Activated T-cell treated with anti-CD3 and anti-CD28 coated beads, Interleukin-2, amount 50 U/mL, for 24 hours (primary cell): ENCODE results near the gene MRPS18A.
"Not testable (repeated sequence)": the region's sequence is repeated elsewhere in the genome, so short reads cannot be mapped to it uniquely, and the experiment has no call there.

ENCODE experiments used
- DNase-seq: peaks from one replicate; pipeline ENCODE4 v3.0.0-alpha.2; 2020
- H3K27ac Mint-ChIP-seq: 2 replicates; pipeline ENCODE4 v1.8.0; 2020; ENCODE audit warnings: mild to moderate bottlenecking, mixed read lengths
- H3K27me3 Mint-ChIP-seq: 2 replicates; pipeline ENCODE4 v1.8.0; 2020; ENCODE audit warnings: mixed read lengths
- H3K36me3 Mint-ChIP-seq: 2 replicates; pipeline ENCODE4 v1.8.0; 2020; ENCODE audit warnings: low read depth, mixed read lengths
- H3K4me1 Mint-ChIP-seq: 2 replicates; pipeline ENCODE4 v1.8.0; 2020; ENCODE audit warnings: low read depth, mixed read lengths
- H3K4me3 Mint-ChIP-seq: 2 replicates; pipeline ENCODE4 v1.8.0; 2020; ENCODE audit warnings: mild to moderate bottlenecking, moderate library complexity, mixed read lengths
- H3K9me3 Mint-ChIP-seq: 2 replicates; pipeline ENCODE4 v1.8.0; 2020; ENCODE audit warnings: mixed read lengths

Gene MRPS18A

DNA sequence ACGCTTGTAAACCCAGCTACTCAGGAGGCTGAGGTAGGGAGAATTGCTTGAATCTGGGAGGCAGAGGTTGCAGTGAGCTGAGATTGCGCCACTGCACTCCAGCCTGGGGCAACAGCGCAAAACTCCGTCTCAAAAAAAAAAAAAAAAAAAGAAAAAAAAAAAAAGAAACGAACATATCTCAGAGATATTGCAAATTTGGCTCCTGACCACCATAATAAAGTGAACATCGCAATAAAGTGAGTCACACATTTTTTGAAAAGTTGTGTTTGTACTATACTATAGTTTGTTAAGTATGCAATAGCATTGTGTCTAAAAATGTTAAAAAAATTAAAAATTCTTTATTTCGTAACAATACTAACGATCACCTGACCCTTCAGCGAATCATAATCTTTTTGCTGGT is 29.4 kb downstream of the MRPS18A start:
- H3K27ac Mint-ChIP-seq = no peak overlapping the region
- no peaks in the 10 kb centered on the region for H3K9me3 Mint-ChIP-seq
- no peaks in the 10 kb centered on the region for H3K27me3 Mint-ChIP-seq
- no peak for DNase-seq
- H3K4me3 Mint-ChIP-seq = no peak overlapping the region
- H3K36me3 Mint-ChIP-seq = no peaks in the 10 kb centered on the region
- peaks cover 2% of the 10 kb centered on the region for H3K4me1 Mint-ChIP-seq

GRCh38 chr6:43657221-43657802 is 30.3 kb downstream of the MRPS18A start:
- Mint-ChIP-seq H3K4me1 (no peaks in the 10 kb centered on the region), H3K36me3 (no peaks in the 10 kb centered on the region), H3K9me3 (no peaks in the 10 kb centered on the region), H3K4me3 (no peak overlapping the region), H3K27ac (no peak overlapping the region), H3K27me3 (no peaks in the 10 kb centered on the region)
- no peak for DNase-seq

GRCh38 chr6:43652822-43653221 is 34.8 kb downstream of the MRPS18A start:
- H3K9me3 Mint-ChIP-seq, H3K36me3 Mint-ChIP-seq, H3K27ac Mint-ChIP-seq, H3K27me3 Mint-ChIP-seq, H3K4me3 Mint-ChIP-seq, DNase-seq, H3K4me1 Mint-ChIP-seq: not testable (repeated sequence)

GRCh38 chr6:43648248-43648647 is 39.3 kb downstream of the MRPS18A start:
- H3K4me3 Mint-ChIP-seq = no peak overlapping the region

DNA sequence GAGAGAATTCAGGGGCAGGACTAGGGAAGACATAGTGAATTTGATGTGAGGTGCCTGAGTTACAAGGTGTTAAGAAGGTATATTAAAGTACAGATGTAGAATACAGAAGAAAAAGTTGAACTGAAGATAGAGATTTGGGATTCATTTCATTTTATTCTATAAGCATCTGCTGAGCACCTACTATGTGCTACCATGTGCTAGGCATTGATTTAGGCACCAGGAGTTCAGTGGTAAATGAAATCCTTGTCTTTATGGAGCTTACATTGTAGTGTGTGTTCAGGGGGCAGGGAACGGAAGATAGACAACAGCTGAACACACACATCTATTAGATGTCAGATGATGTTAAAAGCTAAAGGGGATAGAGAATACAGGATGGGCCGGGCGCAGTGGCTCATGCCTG is 40.0 kb downstream of the MRPS18A start:
- Mint-ChIP-seq H3K27ac (no peak overlapping the region), H3K9me3 (no peaks in the 10 kb centered on the region), H3K4me1 (peaks cover 15% of the 10 kb centered on the region), H3K36me3 (peaks cover 2% of the 10 kb centered on the region), H3K27me3 (no peaks in the 10 kb centered on the region), H3K4me3 (no peak overlapping the region)
- no peak for DNase-seq

More at GRCh38 chr6:43648248-43648647, 39.3 kb downstream of the MRPS18A start:
- DNase-seq = no peak
- peaks cover 15% of the 10 kb centered on the region for H3K4me1 Mint-ChIP-seq
- H3K27me3 Mint-ChIP-seq = no peaks in the 10 kb centered on the region
- H3K36me3 Mint-ChIP-seq = no peaks in the 10 kb centered on the region
- H3K9me3 Mint-ChIP-seq = no peaks in the 10 kb centered on the region
- H3K27ac Mint-ChIP-seq = no peak overlapping the region

DNA sequence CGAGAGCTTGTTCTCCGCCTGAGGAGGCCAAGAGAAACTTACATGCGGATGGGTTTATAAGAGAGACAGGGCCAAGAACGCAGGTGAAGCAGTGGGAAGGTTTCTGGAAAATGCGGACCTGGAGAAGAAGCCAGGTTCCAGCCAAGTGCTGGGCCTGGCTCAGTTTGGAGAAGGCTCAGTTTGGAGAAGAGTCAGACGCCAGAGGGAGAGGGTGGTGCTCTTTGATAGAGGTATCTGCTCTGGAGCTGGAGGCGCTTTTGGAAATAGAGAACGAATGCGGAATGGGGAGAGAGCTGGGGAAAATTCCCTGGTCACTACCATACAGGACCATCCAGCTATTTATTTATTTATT is 42.0 kb downstream of the MRPS18A start:
- Mint-ChIP-seq H3K4me3 (peak overlapping the region; percentile 67), H3K9me3 (no peaks in the 10 kb centered on the region), H3K4me1 (peaks cover 19% of the 10 kb centered on the region), H3K27ac (peak overlapping the region; percentile 67), H3K27me3 (no peaks in the 10 kb centered on the region), H3K36me3 (peaks cover 16% of the 10 kb centered on the region)
- no peak for DNase-seq

DNA sequence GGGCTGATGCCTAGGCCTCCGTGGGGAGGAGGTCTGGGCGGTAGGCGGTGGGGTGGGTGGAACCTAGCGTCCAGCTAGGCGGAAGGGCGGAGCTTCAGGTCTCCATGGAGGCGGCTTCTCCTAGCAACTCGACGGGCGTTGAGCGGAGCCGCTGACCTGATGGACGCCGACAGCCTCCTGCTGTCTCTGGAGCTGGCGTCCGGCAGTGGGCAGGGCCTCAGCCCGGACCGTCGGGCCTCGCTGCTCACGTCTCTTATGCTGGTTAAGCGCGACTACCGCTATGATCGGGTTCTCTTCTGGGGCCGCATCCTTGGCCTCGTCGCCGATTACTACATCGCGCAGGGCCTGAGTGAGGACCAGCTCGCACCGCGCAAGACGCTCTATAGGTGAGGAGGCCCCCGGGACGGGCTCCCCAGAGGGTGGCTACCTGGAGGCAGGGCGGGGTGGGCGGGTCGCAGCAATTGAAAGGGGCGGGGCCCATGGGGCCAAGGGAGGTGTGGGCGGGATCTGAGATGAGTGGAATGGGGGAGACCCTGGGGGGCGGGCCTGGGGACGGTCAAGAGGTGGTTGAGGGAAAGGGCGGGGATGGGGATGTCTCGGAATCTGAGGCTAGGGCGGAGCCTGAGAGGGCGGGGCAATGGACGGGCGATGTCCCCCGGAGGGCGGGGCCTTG is 42.5 kb downstream of the MRPS18A start, which contains the start of gene RSPH9:
Gene RSPH9 (plus strand): TSS at position 97 of the 673 bp plus-strand sequence. CDS start 63 bp downstream, at position 160.
- Mint-ChIP-seq H3K4me1 (peaks cover 25% of the 10 kb centered on the region), H3K4me3 (peak within 1 kb of the TSS; percentile 67), H3K36me3 (peaks cover 22% of the 10 kb centered on the region), H3K27ac (peak within 1 kb of the TSS; percentile 67), H3K9me3 (no peaks in the 10 kb centered on the region), H3K27me3 (no peaks in the 10 kb centered on the region)
- DNase-seq = peak; percentile 77

DNA sequence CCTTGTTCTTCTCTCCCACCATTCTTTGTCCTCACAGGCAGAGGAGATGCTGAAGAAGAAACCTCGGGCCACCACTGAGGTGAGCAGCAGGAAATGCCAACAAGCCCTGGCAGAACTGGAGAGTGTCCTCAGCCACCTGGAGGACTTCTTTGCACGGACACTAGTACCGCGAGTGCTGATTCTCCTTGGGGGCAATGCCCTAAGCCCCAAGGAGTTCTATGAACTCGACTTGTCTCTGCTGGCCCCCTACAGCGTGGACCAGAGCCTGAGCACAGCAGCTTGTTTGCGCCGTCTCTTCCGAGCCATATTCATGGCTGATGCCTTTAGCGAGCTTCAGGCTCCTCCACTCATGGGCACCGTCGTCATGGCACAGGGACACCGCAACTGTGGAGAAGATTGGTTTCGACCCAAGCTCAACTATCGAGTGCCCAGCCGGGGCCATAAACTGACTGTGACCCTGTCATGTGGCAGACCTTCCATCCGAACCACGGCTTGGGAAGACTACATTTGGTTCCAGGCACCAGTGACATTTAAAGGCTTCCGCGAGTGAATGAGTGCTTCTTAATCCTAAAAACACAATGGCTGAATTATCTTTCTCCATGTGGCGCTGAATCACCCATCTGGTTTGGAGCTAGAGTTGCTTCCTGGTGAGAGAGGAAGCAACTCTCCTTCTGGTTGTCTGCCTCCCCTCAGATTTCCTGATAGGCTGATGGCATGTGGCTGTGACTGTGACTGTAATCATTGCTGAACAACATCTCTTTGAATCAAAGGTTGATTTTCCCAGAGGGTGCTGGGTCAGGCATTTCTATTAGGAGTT is 47.4 kb downstream of the MRPS18A start:
- Mint-ChIP-seq H3K27me3 (no peaks in the 10 kb centered on the region), H3K9me3 (no peaks in the 10 kb centered on the region), H3K27ac (peak overlapping the region; percentile 50), H3K4me3 (no peak overlapping the region), H3K36me3 (peaks cover 62% of the 10 kb centered on the region), H3K4me1 (peaks cover 55% of the 10 kb centered on the region)
- DNase-seq = no peak

DNA sequence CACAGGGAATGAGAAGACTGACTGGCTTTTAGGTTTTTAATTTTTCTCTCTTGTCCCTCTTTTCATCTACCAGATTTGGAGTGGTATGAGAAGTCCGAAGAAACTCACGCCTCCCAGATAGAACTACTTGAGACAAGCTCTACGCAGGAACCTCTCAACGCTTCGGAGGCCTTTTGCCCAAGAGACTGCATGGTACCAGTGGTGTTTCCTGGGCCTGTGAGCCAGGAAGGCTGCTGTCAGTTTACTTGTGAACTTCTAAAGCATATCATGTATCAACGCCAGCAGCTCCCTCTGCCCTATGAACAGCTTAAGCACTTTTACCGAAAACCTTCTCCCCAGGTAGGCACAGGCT is 51.3 kb downstream of the MRPS18A start:
- peak; percentile 36 for DNase-seq
- Mint-ChIP-seq H3K27me3 (no peaks in the 10 kb centered on the region), H3K36me3 (peaks cover 52% of the 10 kb centered on the region), H3K9me3 (no peaks in the 10 kb centered on the region), H3K4me1 (peaks cover 48% of the 10 kb centered on the region), H3K27ac (peak overlapping the region; percentile 94), H3K4me3 (peak overlapping the region; percentile 93)

GRCh38 chr6:43635387-43636307 is 51.9 kb downstream of the MRPS18A start, which contains the start of gene MAD2L1BP:
TSS of gene MAD2L1BP (plus strand) at chr6:43635840. CDS start at chr6:43635876, 36 bp downstream.
- Mint-ChIP-seq H3K27ac (peak within 1 kb of the TSS; percentile 94), H3K27me3 (no peaks in the 10 kb centered on the region), H3K36me3 (peaks cover 46% of the 10 kb centered on the region), H3K4me3 (peak within 1 kb of the TSS; percentile 93), H3K4me1 (peaks cover 48% of the 10 kb centered on the region), H3K9me3 (no peaks in the 10 kb centered on the region)
- DNase-seq = peak; percentile 91

DNA sequence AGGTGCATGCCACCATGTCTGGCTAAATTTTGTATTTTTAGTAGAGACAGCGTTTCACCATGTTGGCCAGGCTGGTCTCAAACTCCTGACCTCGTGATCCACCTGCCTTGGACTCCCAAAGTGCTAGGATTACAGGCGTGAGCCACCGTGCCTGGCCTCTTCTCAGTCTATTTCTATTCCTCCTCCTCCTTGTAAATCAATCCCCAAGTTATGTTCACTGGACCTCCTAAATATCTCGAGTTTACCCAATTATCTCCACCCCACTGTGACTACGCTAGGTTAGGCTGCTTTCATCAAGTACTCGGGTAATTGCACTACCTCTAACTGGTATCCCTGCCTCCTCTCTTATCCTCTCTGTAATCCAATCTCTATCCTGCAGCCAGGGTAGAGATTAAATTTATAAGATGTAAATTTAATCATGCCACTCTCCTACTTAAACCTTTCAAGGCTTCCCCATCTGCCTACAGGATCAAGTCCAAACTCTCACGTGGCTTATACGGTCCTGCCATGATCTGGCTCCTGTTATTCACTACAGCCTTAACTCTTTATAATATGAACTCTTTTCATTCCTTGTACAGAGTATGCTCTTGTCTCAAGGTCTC is 52.8 kb downstream of the MRPS18A start:
- Mint-ChIP-seq H3K4me3 (peak overlapping the region; percentile 93), H3K27me3 (no peaks in the 10 kb centered on the region), H3K9me3 (no peaks in the 10 kb centered on the region), H3K4me1 (peaks cover 46% of the 10 kb centered on the region), H3K36me3 (peaks cover 38% of the 10 kb centered on the region), H3K27ac (peak overlapping the region; percentile 94)
- DNase-seq = no peak

GRCh38 chr6:43633002-43633401 is 54.6 kb downstream of the MRPS18A start:
- DNase-seq, H3K4me3 Mint-ChIP-seq, H3K27me3 Mint-ChIP-seq, H3K9me3 Mint-ChIP-seq, H3K27ac Mint-ChIP-seq: not testable (repeated sequence)
- Mint-ChIP-seq H3K36me3 (peaks cover 31% of the 10 kb centered on the region), H3K4me1 (peaks cover 41% of the 10 kb centered on the region)

- peaks cover 27% of the 10 kb centered on the region for H3K36me3 Mint-ChIP-seq
- H3K27ac Mint-ChIP-seq = peak overlapping the region; percentile 59
- no peak for DNase-seq
- peaks cover 41% of the 10 kb centered on the region for H3K4me1 Mint-ChIP-seq
- peak overlapping the region; percentile 43 for H3K4me3 Mint-ChIP-seq
- H3K9me3 Mint-ChIP-seq = no peaks in the 10 kb centered on the region
- no peaks in the 10 kb centered on the region for H3K27me3 Mint-ChIP-seq
Measured at GRCh38 chr6:43630980-43631619, 56.5 kb downstream of the MRPS18A start.
